ENCODE measurements around the gene ODR4. TPM values are rescaled to one million over a fixed set of nuclear protein-coding genes. Genes with fewer than 3 reads are reported as not detected.
A peak's percentile ranks its signal among the peaks of the same experiment; 100 is the strongest.

Gene ODR4
- total RNA-seq, 1 experiment from 2014 or later, result 7.9 TPM

GRCh38 chr1:186404454-186405051 lies 28.9 kb downstream of the ODR4 start:
- POLR2A ChIA-PET (ENCODE audit: unreplicated experiment), result no interaction called here
- no peaks in the 10 kb centered on the region for H4K20me1 ChIP-seq (ENCODE audit: low read length)
- TF ChIP-seq CTCF (conservative IDR thresholded peaks at IDR 0.05; ENCODE audit: low read depth, low read length) (peak; percentile 73), EZH2 (IDR thresholded peaks at IDR 0.05; ENCODE audit: low read length, unreplicated experiment) (no peak)
- no TSS peak for BruUV-seq (replicated peaks)
- no peaks in the 10 kb centered on the region for H3K4me1 ChIP-seq (ENCODE audit: insufficient read depth, low read length)
- H3K4me2 ChIP-seq (ENCODE audit: low read length), result no peak overlapping the region
- H3K36me3 ChIP-seq (ENCODE audit: low read depth, low read length), result peaks cover 15% of the 10 kb centered on the region
- CTCF ChIA-PET, result interaction anchor here (0.6 kb wide), 1 partner anchor 78 kb away, joined by 4 read pairs; no protein-coding TSS in a partner anchor
- intact Hi-C loops (cut with micrococcal nuclease), result loop anchor here (5.0 to 10.0 kb wide), 4 partner anchors 78 to 580 kb away; partner anchors contain the start of gene PTGS2
- H3F3A ChIP-seq (ENCODE audit: low read length, unreplicated experiment), result no peaks in the 10 kb centered on the region
- H2AFZ ChIP-seq (ENCODE audit: low read length), result no peak overlapping the region
- DNase-seq (peak; percentile 52), ATAC-seq (no peak)
- no peak overlapping the region for H3K4me3 ChIP-seq (ENCODE audit: low read length)
- no peaks in the 10 kb centered on the region for H3K27me3 ChIP-seq (ENCODE audit: low read length)
- H3K79me2 ChIP-seq (ENCODE audit: low read length), result no peaks in the 10 kb centered on the region
- H3K9me2 ChIP-seq (replicated peaks; ENCODE audit: low read length), result no peaks in the 10 kb centered on the region
- H3K27ac ChIP-seq (ENCODE audit: low read length), result no peak overlapping the region
- H3K9me3 ChIP-seq (ENCODE audit: low read length), result no peaks in the 10 kb centered on the region
- H3K9ac ChIP-seq (ENCODE audit: low read length), result no peak overlapping the region

- no peak overlapping the region for H2AFZ ChIP-seq (ENCODE audit: low read length)
- H3K27me3 ChIP-seq (ENCODE audit: low read length), result no peaks in the 10 kb centered on the region
- no peak overlapping the region for H3K9ac ChIP-seq (ENCODE audit: low read length)
- no peak for DNase-seq
- no peaks in the 10 kb centered on the region for H3K4me1 ChIP-seq (ENCODE audit: insufficient read depth, low read length)
- intact Hi-C loops (cut with micrococcal nuclease), result loop anchor here (10.0 kb wide), 1 partner anchor 576 kb away; no protein-coding TSS in a partner anchor
- POLR2A ChIA-PET (ENCODE audit: unreplicated experiment), result no interaction called here
- no peaks in the 10 kb centered on the region for H3K79me2 ChIP-seq (ENCODE audit: low read length)
- H3K4me3 ChIP-seq (ENCODE audit: low read length), result no peak overlapping the region
- H3K4me2 ChIP-seq (ENCODE audit: low read length), result no peak overlapping the region
- H3K27ac ChIP-seq (ENCODE audit: low read length), result no peak overlapping the region
- no peak for ATAC-seq
- H3K9me3 ChIP-seq (ENCODE audit: low read length), result no peaks in the 10 kb centered on the region
- TF ChIP-seq EZH2 (IDR thresholded peaks at IDR 0.05; ENCODE audit: low read length, unreplicated experiment) (no peak), CTCF (conservative IDR thresholded peaks at IDR 0.05; ENCODE audit: low read depth, low read length) (no peak), EZH2phosphoT487 (IDR thresholded peaks at IDR 0.05; ENCODE audit: borderline replicate concordance, low read length) (no peak)
- CTCF ChIA-PET, result no interaction called here
- no peaks in the 10 kb centered on the region for H4K20me1 ChIP-seq (ENCODE audit: low read length)
- no peaks in the 10 kb centered on the region for H3K9me2 ChIP-seq (replicated peaks; ENCODE audit: low read length)
- BruUV-seq (replicated peaks), result no TSS peak
- H3K36me3 ChIP-seq (ENCODE audit: low read depth, low read length), result peaks cover 23% of the 10 kb centered on the region; the same call in 1 of the 2 replicates
- no peaks in the 10 kb centered on the region for H3F3A ChIP-seq (ENCODE audit: low read length, unreplicated experiment)
These were observed 33.5 kb downstream of the ODR4 start for GRCh38 chr1:186409091-186409490.

GRCh38 chr1:186413319-186413718 lies 37.7 kb downstream of the ODR4 start:
- Histone ChIP-seq H3K9me3 (ENCODE audit: low read length) (no peaks in the 10 kb centered on the region), H3K79me2 (ENCODE audit: low read length) (no peaks in the 10 kb centered on the region), H3K36me3 (ENCODE audit: low read depth, low read length) (peaks cover 8% of the 10 kb centered on the region; the same call in 1 of the 2 replicates), H3K4me2 (ENCODE audit: low read length) (no peak overlapping the region), H3K4me1 (ENCODE audit: insufficient read depth, low read length) (no peaks in the 10 kb centered on the region), H3K4me3 (ENCODE audit: low read length) (no peak overlapping the region), H3K27ac (ENCODE audit: low read length) (no peak overlapping the region), H3K9ac (ENCODE audit: low read length) (no peak overlapping the region), H3K27me3 (ENCODE audit: low read length) (no peaks in the 10 kb centered on the region), H3K9me2 (replicated peaks; ENCODE audit: low read length) (no peaks in the 10 kb centered on the region), H2AFZ (ENCODE audit: low read length) (no peak overlapping the region), H4K20me1 (ENCODE audit: low read length) (no peaks in the 10 kb centered on the region), H3F3A (ENCODE audit: low read length, unreplicated experiment) (no peaks in the 10 kb centered on the region)
- no TSS peak for BruUV-seq (replicated peaks)
- ChIA-PET CTCF (no interaction called here), POLR2A (ENCODE audit: unreplicated experiment) (no interaction called here)
- ATAC-seq (peak; percentile 63), DNase-seq (peak; percentile 38)
- TF ChIP-seq CTCF (conservative IDR thresholded peaks at IDR 0.05; ENCODE audit: low read depth, low read length) (no peak), EZH2 (IDR thresholded peaks at IDR 0.05; ENCODE audit: low read length, unreplicated experiment) (no peak), EZH2phosphoT487 (IDR thresholded peaks at IDR 0.05; ENCODE audit: borderline replicate concordance, low read length) (no peak)
- intact Hi-C loops (cut with micrococcal nuclease), result loop anchor here (1.0 kb wide), 1 partner anchor 35 kb away; no protein-coding TSS in a partner anchor

All from PC-3 (cell line).